LNCaP clone FGC (cell line): Measurements from ENCODE around the gene NEK9.

Source experiments
- DNase-seq: peaks from one replicate; pipeline ENCODE4 v3.0.0-alpha.2; 2011; ENCODE audit warnings: low read depth
- H3K4me3 ChIP-seq: 2 replicates; pipeline ENCODE4 v1.5.1; 2011; ENCODE audit warnings: mild to moderate bottlenecking, low read depth, low read length, control low read depth
- TF ChIP-seq, protein P1 (sequence below): IDR thresholded peaks from 2 replicates; pipeline ENCODE4 v1.5.1; 2012; ENCODE audit warnings: mild to moderate bottlenecking; ENCODE audit not compliant: control insufficient read depth, insufficient read depth; ENCODE audit errors: extremely low read depth

NEK9 gene

DNA sequence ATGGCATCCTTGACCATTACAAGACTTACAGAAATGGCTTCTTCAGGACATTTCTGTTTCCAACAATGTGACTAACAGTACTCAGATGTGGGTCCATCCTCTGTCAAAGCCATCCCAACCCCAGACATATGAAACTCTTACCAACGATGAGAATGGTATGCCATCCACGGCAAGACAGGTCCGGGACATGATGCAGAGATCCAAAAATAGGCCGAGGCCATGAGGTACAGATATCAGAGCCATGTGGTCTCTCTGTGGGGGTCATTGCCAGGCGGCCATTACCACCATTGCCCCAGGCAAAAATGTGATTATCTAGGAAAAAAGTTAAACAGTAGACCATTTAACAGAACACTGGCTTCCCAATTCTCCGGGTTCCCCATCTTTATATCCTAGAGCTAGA lies 29.9 kb downstream of the NEK9 start:
- H3K4me3 ChIP-seq: no peak overlapping the region
- TF ChIP-seq, protein P1, sequence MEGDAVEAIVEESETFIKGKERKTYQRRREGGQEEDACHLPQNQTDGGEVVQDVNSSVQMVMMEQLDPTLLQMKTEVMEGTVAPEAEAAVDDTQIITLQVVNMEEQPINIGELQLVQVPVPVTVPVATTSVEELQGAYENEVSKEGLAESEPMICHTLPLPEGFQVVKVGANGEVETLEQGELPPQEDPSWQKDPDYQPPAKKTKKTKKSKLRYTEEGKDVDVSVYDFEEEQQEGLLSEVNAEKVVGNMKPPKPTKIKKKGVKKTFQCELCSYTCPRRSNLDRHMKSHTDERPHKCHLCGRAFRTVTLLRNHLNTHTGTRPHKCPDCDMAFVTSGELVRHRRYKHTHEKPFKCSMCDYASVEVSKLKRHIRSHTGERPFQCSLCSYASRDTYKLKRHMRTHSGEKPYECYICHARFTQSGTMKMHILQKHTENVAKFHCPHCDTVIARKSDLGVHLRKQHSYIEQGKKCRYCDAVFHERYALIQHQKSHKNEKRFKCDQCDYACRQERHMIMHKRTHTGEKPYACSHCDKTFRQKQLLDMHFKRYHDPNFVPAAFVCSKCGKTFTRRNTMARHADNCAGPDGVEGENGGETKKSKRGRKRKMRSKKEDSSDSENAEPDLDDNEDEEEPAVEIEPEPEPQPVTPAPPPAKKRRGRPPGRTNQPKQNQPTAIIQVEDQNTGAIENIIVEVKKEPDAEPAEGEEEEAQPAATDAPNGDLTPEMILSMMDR: no peak

DNA sequence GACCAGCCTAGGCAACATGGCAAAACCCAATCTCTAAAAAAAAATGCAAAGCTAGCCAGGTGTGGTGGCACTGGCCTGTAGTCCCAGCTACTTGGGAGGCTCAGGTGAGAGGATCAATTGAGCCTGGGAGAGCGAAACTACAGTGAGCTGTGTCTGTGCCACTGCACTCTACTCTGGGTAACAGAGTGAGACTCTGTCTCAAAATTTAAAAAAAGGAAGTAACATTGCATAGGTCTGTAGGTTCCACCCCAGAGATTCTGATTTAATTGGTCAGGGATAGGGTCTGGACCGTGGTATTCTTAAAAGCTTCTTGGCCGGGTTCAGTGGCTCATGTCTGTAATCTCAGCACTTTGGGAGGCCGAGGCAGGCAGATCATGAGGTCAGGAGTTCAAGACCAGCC lies 31.2 kb downstream of the NEK9 start:
- TF ChIP-seq, protein P1: no peak
- H3K4me3 ChIP-seq: no peak overlapping the region

More for the DNA sequence above, 29.9 kb downstream of the NEK9 start:
- no peak for DNase-seq

DNA sequence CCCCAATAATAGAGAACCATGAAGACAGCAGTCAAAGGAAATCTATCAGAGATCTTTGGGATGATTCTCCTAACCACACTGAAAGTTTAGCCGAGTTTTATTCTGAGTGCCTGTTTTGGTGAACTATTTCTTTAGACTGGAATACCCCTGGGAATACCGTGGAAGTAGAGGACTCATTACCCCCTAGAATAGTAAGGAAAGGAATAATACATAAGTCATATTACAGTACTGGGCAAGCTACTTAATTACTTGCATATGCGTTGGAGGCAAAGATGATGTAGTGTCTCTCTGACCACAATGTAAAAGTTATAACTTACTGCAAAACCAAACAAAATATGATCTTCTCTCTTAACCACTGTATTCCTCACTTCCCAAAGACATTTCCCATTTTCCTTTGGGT lies 32.0 kb downstream of the NEK9 start:
- H3K4me3 ChIP-seq: no peak overlapping the region
- TF ChIP-seq, protein P1: no peak
- DNase-seq: no peak

More for the DNA sequence above, 31.2 kb downstream of the NEK9 start:
- DNase-seq: no peak

DNA sequence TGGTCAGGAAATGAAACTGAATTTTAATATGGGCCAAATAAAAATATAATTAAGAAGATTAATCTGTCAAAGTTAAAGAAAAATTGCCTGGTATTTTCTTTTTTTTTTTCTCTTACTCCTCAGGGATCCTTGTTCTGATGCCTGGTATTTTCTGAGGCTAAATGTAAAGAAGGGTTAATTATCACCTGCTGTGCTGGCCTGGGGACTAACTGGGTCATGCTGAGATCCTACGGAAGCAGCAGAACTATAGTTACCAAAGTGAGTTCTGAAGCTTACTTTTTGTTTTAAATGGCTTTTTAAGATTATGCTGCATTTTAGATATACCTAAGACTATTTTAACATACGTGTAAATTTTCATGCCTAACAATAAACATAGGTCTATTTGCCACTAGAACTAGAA lies 34.1 kb downstream of the NEK9 start:
- TF ChIP-seq, protein P1: no peak
- no peak overlapping the region for H3K4me3 ChIP-seq
- DNase-seq: no peak

DNA sequence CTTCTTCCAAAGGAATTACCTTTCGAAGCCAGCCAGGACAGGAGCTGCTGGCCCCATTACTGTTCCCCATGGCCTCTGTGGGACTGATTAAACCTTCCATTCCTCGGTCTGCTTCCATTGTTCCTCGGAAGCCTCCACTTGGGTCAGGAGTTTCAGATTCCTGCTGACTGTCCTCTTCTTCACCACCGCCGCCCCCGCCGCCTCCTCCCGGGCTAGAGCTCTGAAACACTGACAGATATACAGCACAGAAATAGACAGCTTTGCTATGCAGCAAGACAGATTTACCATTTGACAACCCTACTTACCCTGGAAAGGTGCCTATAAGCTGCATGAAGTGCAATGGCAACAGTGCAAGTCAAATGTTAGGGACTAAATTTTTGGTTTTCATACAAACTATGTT lies 35.6 kb downstream of the NEK9 start:
- TF ChIP-seq, protein P1: no peak
- no peak for DNase-seq
- H3K4me3 ChIP-seq: no peak overlapping the region

DNA sequence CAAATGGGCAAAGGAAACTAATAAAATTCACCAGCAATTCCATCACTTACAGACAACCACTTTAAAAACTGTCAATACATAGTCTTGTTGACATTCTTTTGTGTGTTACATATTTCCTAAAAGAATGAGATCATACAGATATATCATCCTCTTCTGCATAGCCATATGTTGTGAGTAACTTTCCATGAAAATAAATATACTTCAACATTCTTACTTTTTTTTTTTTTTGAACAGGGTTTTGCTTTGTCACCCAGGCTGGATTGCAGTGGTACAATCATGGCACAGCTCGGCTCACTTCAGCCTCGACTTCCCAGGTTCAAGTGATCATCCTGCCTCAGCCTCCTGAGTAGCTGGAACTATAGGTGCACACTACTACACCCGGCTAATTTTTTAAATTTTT lies 36.5 kb downstream of the NEK9 start:
- no peak overlapping the region for H3K4me3 ChIP-seq
- TF ChIP-seq, protein P1: no peak
- DNase-seq: no peak

DNA sequence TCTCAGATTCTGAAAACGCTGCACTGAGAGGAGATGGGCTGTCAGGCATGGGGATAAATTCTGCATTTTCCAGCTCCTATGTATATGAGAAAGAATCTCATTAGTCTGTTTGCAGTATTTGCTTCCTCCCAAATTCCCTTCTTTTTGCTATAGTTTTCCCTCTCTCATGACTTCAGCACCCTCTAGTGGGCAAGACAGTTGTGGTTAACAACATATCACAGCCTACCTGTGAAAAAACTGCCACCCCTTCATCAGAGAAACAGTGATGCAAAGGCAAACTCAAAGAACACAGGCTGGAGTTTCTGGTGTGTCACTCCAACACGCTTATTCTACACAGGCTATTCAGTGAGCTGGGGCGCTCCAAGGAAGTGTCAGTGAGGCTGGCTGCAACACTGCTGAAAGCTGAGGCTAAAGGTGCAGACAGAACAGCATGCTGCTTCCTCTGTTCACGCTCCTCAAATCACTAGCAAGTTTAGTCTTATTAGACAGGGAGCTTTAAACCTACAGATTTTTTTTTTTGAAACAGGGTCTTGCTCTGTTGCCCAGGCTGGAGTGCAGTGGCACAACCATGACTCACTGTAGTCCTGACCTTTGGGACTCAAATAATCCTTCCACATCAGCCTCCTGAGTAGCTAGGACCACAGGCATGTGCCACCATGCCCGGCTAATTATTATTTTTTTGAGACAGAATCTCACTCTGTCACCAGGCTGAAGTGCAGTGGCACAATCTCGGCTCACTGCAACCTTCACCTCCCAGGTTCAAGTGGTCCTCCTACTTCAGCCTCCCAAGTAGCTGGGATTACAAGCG lies 38.1 kb downstream of the NEK9 start:
- no peak for DNase-seq
- TF ChIP-seq, protein P1: peak; percentile 84
- no peak overlapping the region for H3K4me3 ChIP-seq
